HG03575 (cell line): ENCODE measurements around the gene TP53I13.

Experiments used
- ATAC-seq: cut with Tn5 transposase; IDR thresholded peaks from one replicate; pipeline ENCODE4 v1.9.1; 2021; ENCODE audit not compliant: unreplicated experiment, insufficient number of reproducible peaks, low FRiP score; ENCODE audit errors: extremely low read depth

The TP53I13 gene

GRCh38 chr17:29565643-29566472, 2.6 kb upstream of the TP53I13 start:
- no peak for ATAC-seq

- no peak for ATAC-seq
These were observed 1.8 kb upstream of the TP53I13 start, which contains the start of gene ABHD15 for GRCh38 chr17:29566473-29567303. TSS of gene ABHD15 (minus strand) at chr17:29567037. CDS start at chr17:29566966, 71 bp downstream.

GRCh38 chr17:29567304-29567553, 1.3 kb upstream of the TP53I13 start:
- ATAC-seq = no peak

- no peak for ATAC-seq
These were observed 759 bp upstream of the TP53I13 start for GRCh38 chr17:29567554-29568330.

GRCh38 chr17:29569245-29569950, 897 bp downstream of the TP53I13 start:
- no peak for ATAC-seq

- no peak for ATAC-seq
These were observed 2.0 kb downstream of the TP53I13 start for GRCh38 chr17:29570521-29570920.

GRCh38 chr17:29571486-29571882, 3.0 kb downstream of the TP53I13 start:
- no peak for ATAC-seq

GRCh38 chr17:29571883-29572681, 3.6 kb downstream of the TP53I13 start:
- ATAC-seq = no peak

- no peak for ATAC-seq
These were observed 4.4 kb downstream of the TP53I13 start for GRCh38 chr17:29572691-29573557.

- ATAC-seq = no peak
These were observed 5.0 kb downstream of the TP53I13 start for GRCh38 chr17:29573558-29573869.

GRCh38 chr17:29573871-29574731, 5.6 kb downstream of the TP53I13 start:
- no peak for ATAC-seq

- no peak for ATAC-seq
These were observed 6.4 kb downstream of the TP53I13 start for GRCh38 chr17:29574732-29575510.

GRCh38 chr17:29575511-29576213, 7.2 kb downstream of the TP53I13 start:
- no peak for ATAC-seq

- no peak for ATAC-seq
These were observed 7.9 kb downstream of the TP53I13 start for GRCh38 chr17:29576214-29577000.

- no peak for ATAC-seq
These were observed 8.5 kb downstream of the TP53I13 start for GRCh38 chr17:29577001-29577370.
